ENCODE measurements around the gene ENDOV. TPM values are rescaled to one million over a fixed set of nuclear protein-coding genes. Genes with fewer than 3 reads are reported as not detected.

ENDOV gene
- total RNA-seq, 8 experiments from 2014 or later: 15.9 to 36.0 (median 21.3) TPM

- WGBS, 10 experiments: 40% methylated on average over 1 of the region's 7 CpGs; no CpG with 5 or more reads in 9 of the 10 experiments
- no peak for ATAC-seq (replicated peaks in 6 of 8)
- Histone ChIP-seq H3K4me1 (replicated peaks in 1 of 2) (peaks cover 18 to 22% of the 10 kb centered on the region in 2 donors), H3K27ac (no peak overlapping the region), H3K4me3 (no peak overlapping the region)
- in situ Hi-C loops (cut with MboI; ENCODE audit: low pct_unique_long_range_greater_than_20kb in 2 of 9, low sequenced_read_pairs in 9 of 9, unreplicated experiment in 9 of 9): no loop called here
These were observed 58.7 kb downstream of the ENDOV start for GRCh38 chr17:80473701-80474100.

- Histone ChIP-seq H3K4me1 (replicated peaks in 1 of 2) (peaks cover 18 to 25% of the 10 kb centered on the region in 2 donors), H3K27ac (no peak overlapping the region), H3K4me3 (peak overlapping the region; percentile 29 to 43 (median 35))
- peak; percentile 9 to 43 (median 20) for ATAC-seq (replicated peaks in 6 of 8)
- in situ Hi-C loops (cut with MboI; ENCODE audit: low pct_unique_long_range_greater_than_20kb in 2 of 9, low sequenced_read_pairs in 9 of 9, unreplicated experiment in 9 of 9): no loop called here
- WGBS, 10 experiments: 0 to 100% (median 10%) methylated on average over 1 to 8 of the region's 16 CpGs; no CpG with 5 or more reads in 3 of the 10 experiments
These were observed 59.4 kb downstream of the ENDOV start for GRCh38 chr17:80474231-80474960.

GRCh38 chr17:80474961-80475909 lies 60.3 kb downstream of the ENDOV start:
- 0 to 8% (median 0%) methylated on average over 1 to 5 of the region's 55 CpGs; no CpG with 5 or more reads in 6 of the 10 experiments for WGBS, 10 experiments
- Histone ChIP-seq H3K4me1 (replicated peaks in 1 of 2) (peaks cover 18 to 25% of the 10 kb centered on the region in 2 donors), H3K27ac (no peak overlapping the region), H3K4me3 (peak overlapping the region; percentile 29 to 43 (median 35))
- peak in 7 of 8 experiments; percentile 3 to 49 (median 35) for ATAC-seq (replicated peaks in 6 of 8)
- in situ Hi-C loops (cut with MboI; ENCODE audit: low pct_unique_long_range_greater_than_20kb in 2 of 9, low sequenced_read_pairs in 9 of 9, unreplicated experiment in 9 of 9): no loop called here

GRCh38 chr17:80475910-80476876 lies 61.2 kb downstream of the ENDOV start, which contains the start of gene NPTX1:
TSS of gene NPTX1 (minus strand) at chr17:80476607. CDS start at chr17:80476446, 161 bp downstream.
- peak within 1 kb of the TSS; percentile 29 to 43 (median 35) for H3K4me3 ChIP-seq
- H3K27ac ChIP-seq: no peak within 1 kb of the TSS
- in situ Hi-C loops (cut with MboI; ENCODE audit: low pct_unique_long_range_greater_than_20kb in 2 of 9, low sequenced_read_pairs in 9 of 9, unreplicated experiment in 9 of 9): no loop called here
- WGBS, 10 experiments: 1% methylated on average over 15 of the region's 136 CpGs; no CpG with 5 or more reads in 9 of the 10 experiments
- ATAC-seq (replicated peaks in 6 of 8): peak; percentile 11 to 49 (median 31)
- H3K4me1 ChIP-seq (replicated peaks in 1 of 2): peaks cover 18 to 26% of the 10 kb centered on the region in 2 donors

GRCh38 chr17:80476877-80477646 lies 62.1 kb downstream of the ENDOV start:
- peak overlapping the region; percentile 29 to 43 (median 35) for H3K4me3 ChIP-seq
- ATAC-seq (replicated peaks in 6 of 8): peak in 2 of 8 experiments; percentile 26 to 28
- H3K4me1 ChIP-seq (replicated peaks in 1 of 2): peaks cover 18 to 32% of the 10 kb centered on the region in 2 donors
- in situ Hi-C loops (cut with MboI; ENCODE audit: low pct_unique_long_range_greater_than_20kb in 2 of 9, low sequenced_read_pairs in 9 of 9, unreplicated experiment in 9 of 9): no loop called here
- H3K27ac ChIP-seq: no peak overlapping the region
- 0% methylated on average over 5 of the region's 84 CpGs; no CpG with 5 or more reads in 9 of the 10 experiments for WGBS, 10 experiments

- WGBS, 10 experiments: 0% methylated on average over 2 of the region's 103 CpGs; no CpG with 5 or more reads in 9 of the 10 experiments
- Histone ChIP-seq H3K27ac (no peak overlapping the region), H3K4me1 (replicated peaks in 1 of 2) (peaks cover 18 to 32% of the 10 kb centered on the region in 2 donors), H3K4me3 (peak overlapping the region; percentile 29 to 43 (median 35))
- in situ Hi-C loops (cut with MboI; ENCODE audit: low pct_unique_long_range_greater_than_20kb in 2 of 9, low sequenced_read_pairs in 9 of 9, unreplicated experiment in 9 of 9): no loop called here
- ATAC-seq (replicated peaks in 6 of 8): peak; percentile 39 to 75 (median 64)
These were observed 62.9 kb downstream of the ENDOV start for GRCh38 chr17:80477647-80478478.

GRCh38 chr17:80478487-80479245 lies 63.7 kb downstream of the ENDOV start:
- Histone ChIP-seq H3K4me3 (peak overlapping the region; percentile 29 to 43 (median 35)), H3K27ac (no peak overlapping the region), H3K4me1 (replicated peaks in 1 of 2) (peaks cover 18 to 32% of the 10 kb centered on the region in 2 donors)
- 0 to 31% (median 19%) methylated on average over 1 to 6 of the region's 51 CpGs; no CpG with 5 or more reads in 6 of the 10 experiments for WGBS, 10 experiments
- in situ Hi-C loops (cut with MboI; ENCODE audit: low pct_unique_long_range_greater_than_20kb in 2 of 9, low sequenced_read_pairs in 9 of 9, unreplicated experiment in 9 of 9): no loop called here
- peak; percentile 5 to 49 (median 12) for ATAC-seq (replicated peaks in 6 of 8)

GRCh38 chr17:80479246-80479566 lies 64.2 kb downstream of the ENDOV start:
- in situ Hi-C loops (cut with MboI; ENCODE audit: low pct_unique_long_range_greater_than_20kb in 2 of 9, low sequenced_read_pairs in 9 of 9, unreplicated experiment in 9 of 9): no loop called here
- H3K4me3 ChIP-seq: no peak overlapping the region
- no peak overlapping the region for H3K27ac ChIP-seq
- WGBS, 10 experiments: 34 to 100% (median 70%) methylated on average over 1 to 5 of the region's 9 CpGs; no CpG with 5 or more reads in 1 of the 10 experiments
- peaks cover 18 to 32% of the 10 kb centered on the region in 2 donors for H3K4me1 ChIP-seq (replicated peaks in 1 of 2)
- ATAC-seq (replicated peaks in 6 of 8): no peak

GRCh38 chr17:80480248-80480647 lies 65.3 kb downstream of the ENDOV start:
- Histone ChIP-seq H3K27ac (no peak overlapping the region), H3K4me3 (no peak overlapping the region), H3K4me1 (replicated peaks in 1 of 2) (peaks cover 9 to 26% of the 10 kb centered on the region in 2 donors)
- 67 to 93% (median 82%) methylated on average over 1 to 7 of the region's 7 CpGs; no CpG with 5 or more reads in 6 of the 10 experiments for WGBS, 10 experiments
- ATAC-seq (replicated peaks in 6 of 8): no peak
- in situ Hi-C loops (cut with MboI; ENCODE audit: low pct_unique_long_range_greater_than_20kb in 2 of 9, low sequenced_read_pairs in 9 of 9, unreplicated experiment in 9 of 9): no loop called here

GRCh38 chr17:80481284-80482057 lies 66.5 kb downstream of the ENDOV start:
- Histone ChIP-seq H3K4me3 (no peak overlapping the region), H3K27ac (no peak overlapping the region), H3K4me1 (replicated peaks in 1 of 2) (peaks cover 7 to 32% of the 10 kb centered on the region in 2 donors)
- in situ Hi-C loops (cut with MboI; ENCODE audit: low pct_unique_long_range_greater_than_20kb in 2 of 9, low sequenced_read_pairs in 9 of 9, unreplicated experiment in 9 of 9): no loop called here
- WGBS, 10 experiments: 19 to 100% (median 65%) methylated on average over 2 to 8 of the region's 21 CpGs; no CpG with 5 or more reads in 3 of the 10 experiments
- peak in 4 of 8 experiments; percentile 18 to 43 (median 36) for ATAC-seq (replicated peaks in 6 of 8)
